Posterior cingulate gyrus (tissue), 11 donors: ENCODE results near the gene MYO5C.

ENCODE experiments used
- DNase-seq, 10 donors: peaks; one replicate each; pipeline versions ENCODE4 v3.0.0 to v3.0.0-alpha.2; 2020 to 2021; ENCODE audit warnings: mixed read lengths in 3 of 10
- intact Hi-C: fragments of 100-400 bp; cut with DNase I; formaldehyde crosslinking; loops from one replicate; pipeline ENCODE4 v1.15.1; 2023

Gene MYO5C

DNA sequence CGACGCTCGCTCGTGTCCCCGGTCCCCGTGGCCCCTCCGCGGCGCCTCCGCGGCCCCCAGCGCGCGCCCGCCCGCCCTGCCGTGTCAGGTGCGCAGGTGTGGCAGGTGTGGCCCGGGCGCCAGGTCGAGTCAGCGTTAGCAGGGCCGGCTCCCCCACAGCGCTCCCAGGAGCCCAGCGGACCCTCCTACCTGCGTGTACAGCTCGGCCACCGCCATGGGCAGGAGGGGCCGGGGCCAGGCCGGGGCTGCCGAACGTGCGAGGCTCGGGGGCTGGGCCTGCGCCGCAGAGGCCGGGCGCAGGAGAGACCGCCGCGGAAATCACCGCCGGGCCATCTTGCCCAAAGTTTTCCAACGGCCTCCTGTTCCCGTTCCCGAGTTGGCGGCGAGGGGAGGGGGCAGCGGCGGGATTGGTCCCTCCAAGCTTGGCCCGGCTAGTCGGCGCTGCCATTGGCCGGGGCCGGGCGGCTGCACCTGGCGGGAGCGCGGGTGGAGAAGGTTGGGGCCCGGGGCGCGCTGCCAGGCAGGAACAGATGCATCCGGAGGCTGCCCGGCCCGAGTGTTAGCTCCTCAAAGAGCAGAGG lies at the start of gene MYO5C:
Gene MYO5C, minus strand, starts transcription at position 384 of the 581 bp plus-strand sequence. Its CDS starts 168 bp downstream, at position 216.
- DNase-seq, result peak in 9 of 10 donors; percentile 41 to 92 (median 54)
- intact Hi-C loops, result no loop called here

DNA sequence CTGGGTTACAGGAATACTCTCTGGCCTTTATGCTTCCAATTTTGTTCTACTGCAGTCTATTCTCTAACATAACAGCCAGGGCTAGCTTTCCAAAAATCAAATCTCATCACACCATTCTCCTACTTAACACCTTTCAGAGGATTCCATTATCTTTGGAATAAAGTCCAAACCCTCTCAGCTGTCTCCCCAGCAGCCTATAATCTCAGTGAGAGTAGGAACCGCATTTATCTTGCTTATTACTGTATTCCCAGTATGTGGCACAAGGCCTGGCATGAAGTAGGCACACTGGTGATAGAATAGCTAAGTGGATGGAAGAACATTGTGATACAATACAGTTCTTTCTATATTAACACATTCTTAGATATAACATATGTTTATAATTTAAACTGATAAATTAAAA lies 49.0 kb upstream of the MYO5C start:
- intact Hi-C loops, result no loop called here
- DNase-seq, result peak in 1 of 10 donors; percentile 27

GRCh38 chr15:52343831-52344230 lies 48.2 kb upstream of the MYO5C start:
- DNase-seq, result no peak

GRCh38 chr15:52340093-52340492 lies 44.5 kb upstream of the MYO5C start:
- intact Hi-C loops, result no loop called here
- peak in 3 of 10 donors; percentile 29 to 81 (median 73) for DNase-seq

More at GRCh38 chr15:52343831-52344230, 48.2 kb upstream of the MYO5C start:
- intact Hi-C loops, result no loop called here

DNA sequence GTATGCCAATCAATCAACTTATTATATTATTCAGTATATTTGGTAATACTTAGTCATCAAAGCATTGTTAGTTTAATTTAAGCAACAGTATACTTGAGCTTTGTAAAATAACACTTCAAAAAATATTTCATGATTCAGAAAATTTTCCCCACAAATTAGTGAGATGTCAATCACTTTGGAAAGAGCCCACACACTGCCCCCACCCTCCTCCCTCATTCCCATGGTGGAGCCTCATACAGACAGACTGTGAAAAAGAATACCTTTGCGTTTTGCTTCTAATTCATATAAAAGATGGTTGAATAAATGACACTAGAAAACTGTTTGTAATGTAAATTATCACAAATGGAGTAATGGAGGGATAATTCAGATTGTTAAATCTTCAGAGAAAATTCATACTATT lies 43.3 kb upstream of the MYO5C start:
- no peak for DNase-seq
- intact Hi-C loops, result no loop called here

GRCh38 chr15:52338058-52338457 lies 42.5 kb upstream of the MYO5C start:
- intact Hi-C loops, result no loop called here
- DNase-seq, result peak in 2 of 10 donors; percentile 34 to 85

DNA sequence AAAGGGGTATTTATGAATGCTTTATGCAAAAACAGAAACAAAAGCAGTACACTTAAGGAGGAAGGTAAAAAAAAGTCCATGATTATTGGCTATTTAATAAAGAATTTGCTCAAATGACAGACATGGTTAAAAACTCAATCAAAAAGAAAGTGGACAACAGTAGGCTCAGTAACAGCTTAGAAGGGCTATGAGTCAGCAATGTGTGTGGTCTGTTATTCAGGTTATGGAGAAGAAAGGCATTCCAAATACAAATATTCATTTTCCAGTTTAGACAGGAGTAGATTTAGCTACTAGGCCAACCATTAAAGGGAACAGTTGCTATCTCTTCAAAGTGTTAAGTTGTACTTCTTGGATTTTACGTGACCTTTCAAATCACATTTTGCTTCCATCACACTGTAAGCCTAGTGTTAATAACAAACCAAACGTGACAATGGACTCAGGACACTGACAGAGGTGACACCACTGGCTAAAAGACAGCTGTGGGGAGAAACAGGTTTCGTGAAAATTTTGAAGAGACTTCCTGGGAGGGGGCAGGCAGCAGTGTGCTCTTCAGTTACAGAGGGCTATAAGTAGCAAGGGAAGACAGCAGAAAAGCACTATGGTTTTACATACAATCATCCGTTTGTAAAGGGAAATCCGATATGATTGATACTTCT lies 41.7 kb upstream of the MYO5C start:
- intact Hi-C loops, result no loop called here
- DNase-seq, result no peak

GRCh38 chr15:52336529-52336928 lies 40.9 kb upstream of the MYO5C start:
- no peak for DNase-seq
- intact Hi-C loops, result no loop called here

DNA sequence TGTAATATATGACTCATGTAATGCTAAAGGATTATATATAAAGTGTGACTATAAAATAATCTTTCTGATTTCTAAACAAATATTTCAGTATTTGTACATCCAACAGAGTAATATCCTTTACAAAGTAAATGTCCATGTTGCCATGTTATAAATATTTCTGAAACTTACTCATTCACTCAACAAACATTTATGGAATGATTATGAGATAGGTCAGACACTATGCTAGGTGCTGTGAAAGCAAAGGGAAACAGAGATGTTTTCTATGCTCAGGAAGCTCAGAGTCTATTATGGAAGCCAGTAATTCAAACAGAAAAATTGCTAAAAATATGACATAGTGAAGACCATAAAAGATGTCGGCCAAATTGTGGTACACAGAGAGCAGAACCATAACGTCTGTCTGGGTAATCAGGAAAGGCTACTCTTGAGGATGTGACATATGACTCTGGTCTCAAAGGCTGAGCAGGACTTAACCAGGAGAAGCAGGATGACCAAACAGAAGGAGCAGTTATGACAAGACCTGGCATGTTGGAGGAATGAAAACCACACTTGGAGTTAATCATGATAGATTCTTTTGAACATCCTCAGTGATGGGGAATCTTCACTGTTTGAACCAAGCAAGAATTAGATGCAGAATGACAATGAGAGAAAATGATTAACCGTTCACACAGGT lies 39.0 kb upstream of the MYO5C start:
- intact Hi-C loops, result loop anchor here (5.0 kb wide), 1 partner anchor 403 kb away; no protein-coding TSS in a partner anchor
- no peak for DNase-seq

DNA sequence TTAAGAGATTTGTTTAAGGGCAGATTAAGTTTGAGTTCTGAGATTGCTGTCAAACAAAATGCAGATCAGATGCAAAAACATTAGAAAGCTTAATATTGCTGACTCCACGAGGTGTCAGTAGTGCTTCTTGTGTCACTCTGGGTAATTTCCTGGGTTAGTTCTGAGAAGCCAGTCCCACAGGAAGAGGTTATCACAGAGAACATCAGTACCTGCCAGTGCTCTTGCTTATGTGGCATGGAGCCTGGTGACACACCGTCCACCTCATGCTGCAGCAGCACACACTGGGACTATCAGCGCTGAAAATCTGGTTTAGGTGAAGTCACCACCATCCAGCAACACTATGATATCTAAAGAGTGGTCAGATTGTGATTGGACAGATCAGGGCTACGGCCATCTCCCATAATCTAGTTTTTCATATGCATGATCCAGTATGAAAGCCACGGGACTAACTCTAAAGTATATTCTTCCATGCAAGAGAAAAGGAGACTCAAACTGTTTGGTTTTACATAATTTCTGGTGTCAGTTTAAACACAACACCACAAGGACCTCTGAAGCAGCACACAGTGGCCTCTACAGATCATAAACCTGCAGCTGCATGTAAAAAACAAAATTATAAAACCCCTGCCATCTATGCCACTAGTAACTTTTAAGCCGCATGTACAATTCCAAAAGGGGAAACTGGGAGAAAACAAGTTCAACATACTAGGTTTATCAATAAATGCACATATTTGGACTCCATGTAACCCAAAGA lies 36.1 kb upstream of the MYO5C start:
- intact Hi-C loops, result loop anchor here (1.0 to 5.0 kb wide), 3 partner anchors 198 to 406 kb away; partner anchors contain the start of gene ARPP19
- DNase-seq, result no peak

DNA sequence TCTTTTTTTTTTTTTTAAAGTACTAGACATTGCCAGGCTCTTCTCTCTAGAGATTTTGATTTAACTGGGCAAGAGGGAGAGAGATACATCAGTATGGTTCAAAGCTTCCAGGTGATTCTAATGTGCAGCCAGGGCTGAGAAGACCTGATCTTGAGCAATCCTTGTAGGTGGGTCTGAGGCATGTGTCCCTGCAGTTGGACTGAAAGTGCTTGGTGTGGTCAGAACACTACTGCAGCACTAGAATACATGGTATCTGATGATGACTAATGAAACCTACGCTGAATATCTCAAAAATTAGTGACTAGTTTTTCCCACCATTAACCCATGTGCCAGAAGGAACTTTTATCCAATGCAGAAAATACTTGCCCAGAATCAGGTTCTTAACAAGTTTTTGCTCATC lies 34.4 kb upstream of the MYO5C start:
- intact Hi-C loops, result loop anchor here (2.0 to 5.0 kb wide), 2 partner anchors 239 to 407 kb away; partner anchors contain the start of gene ARPP19
- DNase-seq, result no peak

GRCh38 chr15:52329150-52329549 lies 33.5 kb upstream of the MYO5C start:
- DNase-seq, result no peak
- intact Hi-C loops, result no loop called here

DNA sequence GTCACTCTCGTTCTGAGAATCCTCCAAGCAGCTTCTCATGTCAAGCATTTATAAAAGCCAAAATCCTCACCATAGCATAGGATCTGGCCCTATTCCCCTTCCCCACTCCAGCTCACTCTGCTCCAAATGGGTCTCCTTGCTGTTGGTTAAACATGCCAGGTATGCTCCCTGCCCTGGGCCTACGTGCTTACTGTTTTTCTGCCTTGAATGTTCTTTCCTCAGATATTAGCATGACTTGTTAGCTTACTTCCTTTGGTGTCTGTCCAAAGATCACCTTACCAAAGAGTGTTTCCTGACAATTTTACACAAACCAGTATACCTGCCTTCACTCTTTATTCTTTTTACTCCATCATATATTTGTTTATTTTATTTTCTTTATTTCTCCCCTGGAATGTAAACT lies 33.1 kb upstream of the MYO5C start:
- intact Hi-C loops, result no loop called here
- no peak for DNase-seq

- intact Hi-C loops, result no loop called here
Observed at GRCh38 chr15:52326756-52327155, 31.2 kb upstream of the MYO5C start.

GRCh38 chr15:52324109-52324508 lies 28.5 kb upstream of the MYO5C start:
- intact Hi-C loops, result no loop called here
- DNase-seq, result no peak

More at GRCh38 chr15:52326756-52327155, 31.2 kb upstream of the MYO5C start:
- DNase-seq, result no peak

- intact Hi-C loops, result no loop called here
- DNase-seq, result peak in 4 of 10 donors; percentile 46 to 87 (median 64)
Observed at GRCh38 chr15:52318729-52319500, 23.3 kb upstream of the MYO5C start.

GRCh38 chr15:52317688-52318087 lies 22.1 kb upstream of the MYO5C start:
- DNase-seq, result no peak
- intact Hi-C loops, result no loop called here

- no peak for DNase-seq
- intact Hi-C loops, result no loop called here
Observed at GRCh38 chr15:52317022-52317421, 21.4 kb upstream of the MYO5C start.

- intact Hi-C loops, result no loop called here
- DNase-seq, result no peak
Observed at GRCh38 chr15:52309154-52309548, 13.5 kb upstream of the MYO5C start.
